HCT116 (cell line): ENCODE measurements around the gene YEATS4.

Source experiments
- CTCF ChIP-seq, 3 experiments: fragments of 200-600 bp in 1 of 3; sonication (generic) in 1 of 3; IDR thresholded peaks in 2 of 3; conservative IDR thresholded peaks in 1 of 3; 2 replicates each; pipeline ENCODE4 v1.5.1; 2012 to 2017; ENCODE audit warnings: low read depth in 2 of 3, low read length in 2 of 3, antibody characterized with exemption in 1 of 3, borderline replicate concordance in 1 of 3, control low read depth in 1 of 3, mild to moderate bottlenecking in 1 of 3, mixed read lengths in 1 of 3, mixed run types in 1 of 3, moderate library complexity in 1 of 3; ENCODE audit not compliant: insufficient read depth in 1 of 3
- EGR1 ChIP-seq: IDR thresholded peaks from 2 replicates; pipeline ENCODE4 v1.6.1; 2012; ENCODE audit warnings: low read depth
- ELF1 ChIP-seq: IDR thresholded peaks from 2 replicates; pipeline ENCODE4 v1.6.1; 2012; ENCODE audit warnings: low read depth, borderline replicate concordance
- EZH2 ChIP-seq: fragments of 200-600 bp; sonication (generic); IDR thresholded peaks from 2 replicates; pipeline ENCODE4 v1.6.1; 2017; ENCODE audit warnings: antibody characterized with exemption, mixed run types
- EZH2phosphoT487 ChIP-seq: fragments of 200-600 bp; IDR thresholded peaks from 2 replicates; pipeline ENCODE4 v1.6.1; 2018; ENCODE audit warnings: antibody characterized with exemption, borderline replicate concordance
- MAX ChIP-seq: IDR thresholded peaks from 2 replicates; pipeline ENCODE4 v1.6.1; 2012
- POLR2A ChIP-seq: IDR thresholded peaks from 2 replicates; pipeline ENCODE4 v1.7.0; 2011; ENCODE audit warnings: borderline replicate concordance; ENCODE audit not compliant: insufficient read depth, insufficient read length; ENCODE audit errors: extremely low read depth
- POLR2AphosphoS5 ChIP-seq: IDR thresholded peaks from 2 replicates; pipeline ENCODE4 v1.6.1; 2011; ENCODE audit warnings: mild to moderate bottlenecking, low read depth, low read length, moderate library complexity
- RAD21 ChIP-seq: IDR thresholded peaks from 2 replicates; pipeline ENCODE4 v1.6.1; 2012; ENCODE audit warnings: low read depth, mild to moderate bottlenecking
- SRF ChIP-seq: IDR thresholded peaks from 2 replicates; pipeline ENCODE4 v1.6.1; 2012; ENCODE audit warnings: low read depth
- YY1 ChIP-seq: IDR thresholded peaks from 2 replicates; pipeline ENCODE4 v1.6.1; 2011; ENCODE audit warnings: low read length, low read depth, moderate library complexity, mild to moderate bottlenecking; ENCODE audit not compliant: insufficient replicate concordance; ENCODE audit errors: extremely low read depth
- ZFX ChIP-seq: fragments of 450-650 bp; IDR thresholded peaks from 2 replicates; pipeline ENCODE4 v1.6.1; 2017
- TF ChIP-seq, protein P1 (sequence below): IDR thresholded peaks from 2 replicates; pipeline ENCODE4 v1.6.1; 2012; ENCODE audit warnings: low read depth
- TF ChIP-seq, protein P2 (sequence below): IDR thresholded peaks from 2 replicates; pipeline ENCODE4 v1.6.1; 2012

DNA sequence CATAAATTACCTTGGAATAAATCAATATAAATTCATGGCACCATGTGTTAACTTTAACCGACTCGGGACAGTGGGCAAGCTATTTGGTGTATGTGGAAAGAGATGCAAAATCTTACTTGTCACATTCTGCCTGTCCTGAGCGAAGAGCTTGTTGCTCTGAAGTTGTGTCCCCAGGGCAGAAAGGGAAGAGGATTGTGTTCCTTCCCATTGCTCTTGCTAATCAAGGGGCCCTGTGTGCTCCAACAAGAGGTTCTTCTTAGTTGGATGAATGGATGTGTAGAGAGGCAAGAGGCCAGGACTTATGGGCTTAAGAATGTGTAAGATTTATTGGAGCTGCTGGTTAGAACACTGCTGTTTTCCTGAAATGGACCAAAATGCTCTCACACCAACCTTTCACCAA is 74.1 kb downstream of the YEATS4 start:
- no peak for TF ChIP-seq CTCF (IDR thresholded peaks at IDR 0.05 in 2 of 3, conservative IDR thresholded peaks at IDR 0.05 in 1 of 3; ENCODE audit: borderline replicate concordance in 1 of 3, insufficient read depth in 1 of 3, low read depth in 2 of 3, low read length in 2 of 3)
- no peak for TF ChIP-seq POLR2AphosphoS5
- no peak for TF ChIP-seq YY1
- TF ChIP-seq SRF, result no peak
- TF ChIP-seq POLR2A, result no peak
- no peak for TF ChIP-seq RAD21
- no peak for TF ChIP-seq MAX
- no peak for TF ChIP-seq EZH2phosphoT487
- no peak for TF ChIP-seq EZH2
- TF ChIP-seq, protein P1, sequence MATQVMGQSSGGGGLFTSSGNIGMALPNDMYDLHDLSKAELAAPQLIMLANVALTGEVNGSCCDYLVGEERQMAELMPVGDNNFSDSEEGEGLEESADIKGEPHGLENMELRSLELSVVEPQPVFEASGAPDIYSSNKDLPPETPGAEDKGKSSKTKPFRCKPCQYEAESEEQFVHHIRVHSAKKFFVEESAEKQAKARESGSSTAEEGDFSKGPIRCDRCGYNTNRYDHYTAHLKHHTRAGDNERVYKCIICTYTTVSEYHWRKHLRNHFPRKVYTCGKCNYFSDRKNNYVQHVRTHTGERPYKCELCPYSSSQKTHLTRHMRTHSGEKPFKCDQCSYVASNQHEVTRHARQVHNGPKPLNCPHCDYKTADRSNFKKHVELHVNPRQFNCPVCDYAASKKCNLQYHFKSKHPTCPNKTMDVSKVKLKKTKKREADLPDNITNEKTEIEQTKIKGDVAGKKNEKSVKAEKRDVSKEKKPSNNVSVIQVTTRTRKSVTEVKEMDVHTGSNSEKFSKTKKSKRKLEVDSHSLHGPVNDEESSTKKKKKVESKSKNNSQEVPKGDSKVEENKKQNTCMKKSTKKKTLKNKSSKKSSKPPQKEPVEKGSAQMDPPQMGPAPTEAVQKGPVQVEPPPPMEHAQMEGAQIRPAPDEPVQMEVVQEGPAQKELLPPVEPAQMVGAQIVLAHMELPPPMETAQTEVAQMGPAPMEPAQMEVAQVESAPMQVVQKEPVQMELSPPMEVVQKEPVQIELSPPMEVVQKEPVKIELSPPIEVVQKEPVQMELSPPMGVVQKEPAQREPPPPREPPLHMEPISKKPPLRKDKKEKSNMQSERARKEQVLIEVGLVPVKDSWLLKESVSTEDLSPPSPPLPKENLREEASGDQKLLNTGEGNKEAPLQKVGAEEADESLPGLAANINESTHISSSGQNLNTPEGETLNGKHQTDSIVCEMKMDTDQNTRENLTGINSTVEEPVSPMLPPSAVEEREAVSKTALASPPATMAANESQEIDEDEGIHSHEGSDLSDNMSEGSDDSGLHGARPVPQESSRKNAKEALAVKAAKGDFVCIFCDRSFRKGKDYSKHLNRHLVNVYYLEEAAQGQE, result no peak
- no peak for TF ChIP-seq ELF1
- TF ChIP-seq, protein P2, sequence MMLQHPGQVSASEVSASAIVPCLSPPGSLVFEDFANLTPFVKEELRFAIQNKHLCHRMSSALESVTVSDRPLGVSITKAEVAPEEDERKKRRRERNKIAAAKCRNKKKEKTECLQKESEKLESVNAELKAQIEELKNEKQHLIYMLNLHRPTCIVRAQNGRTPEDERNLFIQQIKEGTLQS, result no peak
- no peak for TF ChIP-seq ZFX
- TF ChIP-seq EGR1, result no peak
